GM19351 (cell line): Measurements from ENCODE around the gene DNAJC10.
"Not testable (repeated sequence)": the region's sequence is repeated elsewhere in the genome, so short reads cannot be mapped to it uniquely, and the experiment has no call there.

Experiments
- ATAC-seq: cut with Tn5 transposase; IDR thresholded peaks from one replicate; pipeline ENCODE4 v1.9.1; 2021; ENCODE audit warnings: mild to moderate bottlenecking, moderate library complexity; ENCODE audit not compliant: unreplicated experiment

Gene DNAJC10

DNA sequence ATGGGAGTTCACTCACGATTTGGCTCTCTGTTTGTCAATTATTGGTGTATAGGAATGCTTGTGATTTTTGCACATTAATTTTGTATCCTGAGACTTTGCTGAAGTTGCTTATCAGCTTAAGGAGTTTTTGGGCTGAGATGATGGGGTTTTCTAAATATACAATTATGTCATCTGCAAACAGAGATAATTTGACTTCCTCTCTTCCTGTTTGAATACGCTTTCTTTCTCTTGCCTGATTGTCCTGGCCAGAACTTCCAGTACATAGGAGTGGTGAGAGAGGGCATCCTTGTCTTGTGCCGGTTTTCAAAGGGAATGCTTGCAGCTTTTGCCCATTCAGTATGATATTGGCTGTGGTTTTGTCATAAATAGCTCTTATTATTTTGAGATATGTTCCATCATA, 66.6 kb downstream of the DNAJC10 start:
- ATAC-seq: not testable (repeated sequence)

DNA sequence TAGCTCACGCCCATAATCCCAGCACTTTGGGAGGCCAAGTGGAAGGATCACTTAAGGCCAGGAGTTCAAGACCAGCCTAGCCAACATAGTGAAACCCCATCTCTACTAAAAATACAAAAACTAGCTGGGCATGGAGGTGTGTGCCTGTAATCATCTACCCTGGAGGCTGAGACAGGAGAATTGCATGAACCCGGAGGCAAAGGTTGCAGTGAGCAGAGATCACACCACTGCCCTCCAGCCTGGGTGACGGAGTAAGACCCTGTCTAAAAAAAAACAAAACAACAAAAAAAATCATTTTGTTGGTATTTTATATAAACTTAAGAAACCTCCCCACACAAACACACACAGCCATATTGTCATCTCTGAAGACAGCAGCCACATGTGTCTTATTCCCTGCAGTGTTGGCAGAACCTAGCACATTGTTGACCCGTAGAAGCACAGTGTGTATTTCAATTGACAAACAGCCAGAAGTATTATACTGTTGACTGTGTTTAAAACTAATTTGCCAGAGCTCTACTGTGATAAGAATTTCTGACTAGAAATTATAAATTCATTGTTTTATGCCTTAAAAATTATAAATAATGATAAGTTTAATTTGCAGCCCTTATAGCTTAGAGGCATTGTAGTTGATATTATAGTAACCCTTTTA, 68.1 kb downstream of the DNAJC10 start:
- no peak for ATAC-seq

GRCh38 chr2:182784777-182785176, 68.7 kb downstream of the DNAJC10 start:
- peak; percentile 67 for ATAC-seq

DNA sequence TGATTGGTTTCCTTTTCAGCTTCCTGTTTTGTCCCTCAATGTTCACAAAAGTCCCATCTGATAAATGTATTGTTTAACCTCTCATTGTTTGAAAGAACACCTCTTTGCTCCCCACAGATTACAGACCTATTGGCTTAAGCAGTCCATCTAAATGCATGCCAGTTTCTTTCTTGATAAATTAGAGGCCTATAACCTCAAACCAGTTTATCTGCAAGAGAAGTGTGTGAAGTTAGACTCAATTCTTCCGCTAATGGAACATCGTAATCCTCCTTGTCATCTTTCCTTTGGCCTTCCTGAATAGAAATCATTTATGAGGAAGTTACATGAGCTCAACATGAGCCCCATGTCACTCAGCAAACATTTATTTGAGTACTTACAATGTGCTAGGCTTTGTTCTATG, 76.4 kb downstream of the DNAJC10 start:
- no peak for ATAC-seq

DNA sequence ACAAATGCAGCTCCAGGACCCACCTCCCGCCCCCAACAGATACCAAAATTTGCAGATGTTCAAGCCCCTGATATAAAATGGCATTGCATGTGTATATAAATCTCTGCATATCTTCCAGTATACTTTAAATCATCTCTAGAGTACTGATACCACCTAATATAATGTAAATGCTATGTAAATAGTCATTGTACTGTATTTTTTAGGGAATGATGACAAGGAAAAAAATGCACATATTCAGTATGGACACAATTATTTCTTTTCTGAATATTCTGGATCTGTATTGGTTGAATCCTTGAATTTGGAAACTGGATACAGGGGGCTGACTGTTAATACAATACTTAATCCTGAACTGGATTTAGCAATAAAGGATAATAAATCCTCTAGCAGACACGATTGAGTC, 82.7 kb downstream of the DNAJC10 start:
- no peak for ATAC-seq

DNA sequence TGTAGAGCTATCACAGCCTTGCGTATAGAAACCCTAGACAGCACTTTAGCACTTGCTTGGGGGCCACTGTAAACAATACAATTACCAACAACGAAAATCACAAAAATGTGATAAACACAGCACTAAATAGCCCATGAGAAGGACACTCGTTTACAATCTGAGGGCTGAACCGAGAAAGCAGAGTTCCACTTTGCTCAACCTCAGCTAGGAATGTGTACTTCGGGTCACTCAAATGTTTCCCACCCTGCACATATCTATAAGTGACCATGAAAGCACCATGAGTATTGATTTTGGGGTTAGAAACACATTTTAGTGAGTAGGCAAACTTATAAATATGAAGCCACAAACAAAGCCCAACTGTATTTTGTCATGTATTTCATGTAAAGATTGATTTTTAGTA, 88.1 kb downstream of the DNAJC10 start:
- no peak for ATAC-seq

DNA sequence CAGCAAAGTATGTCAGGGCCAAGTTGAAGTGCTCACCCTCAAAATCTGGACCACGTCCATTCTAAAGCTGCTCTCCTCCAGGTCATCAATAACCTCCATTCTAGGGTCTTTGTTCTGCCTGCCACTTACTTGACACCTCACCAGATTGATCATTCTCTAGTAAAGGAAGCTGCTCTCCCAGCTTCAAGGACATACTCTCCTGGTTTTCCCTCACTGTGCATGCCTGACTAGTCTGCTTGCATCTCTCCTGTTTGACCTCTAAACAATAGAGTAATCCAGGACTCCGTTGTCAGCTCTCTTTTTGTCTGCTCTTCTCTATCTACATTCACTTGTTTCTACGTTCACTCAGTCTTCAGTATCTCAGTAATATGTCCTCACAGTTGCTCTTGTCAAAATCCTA, 91.3 kb downstream of the DNAJC10 start:
- ATAC-seq: no peak

GRCh38 chr2:182810087-182810486, 94.0 kb downstream of the DNAJC10 start:
- ATAC-seq: no peak

GRCh38 chr2:182814380-182814779, 98.3 kb downstream of the DNAJC10 start:
- ATAC-seq: no peak

- no peak for ATAC-seq
Observed at GRCh38 chr2:182814804-182815203, 98.7 kb downstream of the DNAJC10 start.

- ATAC-seq: no peak
Observed at GRCh38 chr2:182816866-182817265, 100.8 kb downstream of the DNAJC10 start.

DNA sequence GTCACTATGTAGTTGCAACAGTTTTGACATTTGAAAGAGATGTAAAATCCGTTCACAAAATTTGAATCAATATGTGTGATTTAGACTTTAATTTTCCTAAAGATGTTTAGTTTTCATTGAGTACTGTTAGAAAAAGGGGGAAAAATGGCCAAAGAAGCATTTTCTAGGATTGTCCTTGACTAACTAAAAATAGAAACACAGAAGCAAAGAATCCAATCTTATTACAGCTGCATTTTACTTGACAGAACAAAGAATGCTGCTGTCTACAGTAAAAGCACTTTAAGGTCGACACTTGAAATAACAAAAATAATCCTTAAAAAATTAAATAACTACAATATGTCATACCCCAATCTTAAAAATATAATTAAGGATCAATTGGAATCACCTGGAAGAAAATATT, 101.5 kb downstream of the DNAJC10 start:
- no peak for ATAC-seq

GRCh38 chr2:182818501-182818900, 102.4 kb downstream of the DNAJC10 start:
- no peak for ATAC-seq

GRCh38 chr2:182818925-182819324, 102.9 kb downstream of the DNAJC10 start:
- no peak for ATAC-seq

DNA sequence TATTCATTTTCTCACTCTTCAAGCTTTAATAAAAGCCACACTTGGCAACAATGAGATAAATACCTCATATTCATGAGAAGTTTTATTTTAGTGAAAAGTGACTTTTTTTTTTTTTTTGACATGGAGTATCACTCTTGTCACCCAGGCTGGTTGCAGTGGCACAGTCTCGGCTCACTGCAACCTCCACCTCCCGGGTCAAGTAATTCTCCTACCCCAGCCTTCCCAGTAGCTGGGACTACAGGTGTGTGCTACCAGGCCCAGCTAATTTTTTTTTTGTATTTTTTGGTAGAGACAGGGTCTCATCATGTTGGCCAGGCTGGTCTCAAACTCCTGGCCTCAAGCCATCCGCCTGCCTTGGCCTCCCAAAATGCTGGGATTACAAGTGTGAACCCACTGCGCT, 103.4 kb downstream of the DNAJC10 start:
- no peak for ATAC-seq

DNA sequence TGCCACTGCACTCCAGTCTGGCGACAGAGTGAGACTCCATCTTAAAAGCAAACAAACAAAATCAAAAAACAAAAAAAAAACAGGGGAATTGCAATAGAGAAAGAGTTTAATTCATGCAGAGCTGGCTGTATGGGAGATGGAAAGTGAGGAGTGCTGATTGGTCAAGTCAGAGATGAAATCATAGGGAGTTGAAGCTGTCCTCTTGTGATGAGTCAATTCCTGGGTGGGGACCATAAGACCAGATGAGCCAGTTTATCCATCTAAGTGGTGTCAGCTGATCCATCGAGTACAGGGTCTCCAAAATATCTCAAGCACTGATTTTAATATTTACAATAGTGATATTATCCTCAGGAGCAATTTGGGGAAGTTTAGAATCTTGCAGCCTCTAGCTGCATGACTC, 105.1 kb downstream of the DNAJC10 start:
- ATAC-seq: no peak

DNA sequence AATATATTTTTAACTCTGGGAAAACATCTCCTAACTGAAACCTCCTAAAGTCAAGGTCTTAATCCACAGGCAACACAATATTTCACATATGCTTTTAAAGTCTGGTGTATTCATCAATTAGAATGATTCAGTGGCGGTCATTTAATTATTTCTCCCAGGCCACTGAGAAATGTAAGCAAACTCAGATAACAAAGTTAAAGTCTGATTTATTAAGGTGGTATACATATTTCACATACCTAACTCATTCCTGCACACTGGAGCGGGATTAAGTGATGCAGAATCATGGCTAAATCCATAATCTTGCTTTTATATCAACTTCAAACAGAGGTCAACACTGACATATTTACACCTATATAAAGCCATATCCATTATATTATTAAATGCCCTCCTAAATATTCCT, 106.7 kb downstream of the DNAJC10 start:
- no peak for ATAC-seq

DNA sequence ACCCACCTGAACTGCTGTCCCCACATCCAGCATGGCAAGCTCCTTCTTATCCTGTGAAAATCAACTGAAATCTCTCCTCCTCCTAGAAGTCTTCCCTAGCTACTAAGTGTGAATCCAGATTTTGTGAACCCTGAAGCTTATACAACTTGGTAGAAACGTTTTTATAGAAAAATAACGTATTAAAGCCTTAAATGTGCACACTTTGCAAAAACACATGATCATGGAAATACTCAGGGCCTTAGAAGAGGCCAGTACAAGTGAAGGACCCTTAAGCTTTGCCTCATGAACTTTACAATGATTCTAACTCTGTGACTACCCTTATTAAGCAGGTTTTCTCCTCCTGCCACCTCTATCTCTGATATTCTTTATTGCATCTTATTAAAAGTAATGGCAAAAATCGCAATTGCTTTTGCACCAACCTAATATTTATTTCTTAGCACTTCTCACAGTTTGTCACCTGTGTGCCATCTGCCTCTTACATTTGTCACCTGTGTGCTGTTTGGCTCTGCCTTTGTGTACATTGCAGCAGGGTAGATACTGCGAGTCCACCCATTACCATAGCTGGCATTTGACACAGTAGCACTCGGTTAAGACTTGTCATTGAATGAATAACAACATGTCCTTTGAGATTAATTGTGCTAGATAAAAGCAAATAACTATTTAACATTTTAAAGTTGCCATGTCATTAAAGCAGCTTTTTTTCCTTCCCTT, 108.2 kb downstream of the DNAJC10 start:
- no peak for ATAC-seq

- no peak for ATAC-seq
Observed at GRCh38 chr2:182824767-182825158, 108.7 kb downstream of the DNAJC10 start.

DNA sequence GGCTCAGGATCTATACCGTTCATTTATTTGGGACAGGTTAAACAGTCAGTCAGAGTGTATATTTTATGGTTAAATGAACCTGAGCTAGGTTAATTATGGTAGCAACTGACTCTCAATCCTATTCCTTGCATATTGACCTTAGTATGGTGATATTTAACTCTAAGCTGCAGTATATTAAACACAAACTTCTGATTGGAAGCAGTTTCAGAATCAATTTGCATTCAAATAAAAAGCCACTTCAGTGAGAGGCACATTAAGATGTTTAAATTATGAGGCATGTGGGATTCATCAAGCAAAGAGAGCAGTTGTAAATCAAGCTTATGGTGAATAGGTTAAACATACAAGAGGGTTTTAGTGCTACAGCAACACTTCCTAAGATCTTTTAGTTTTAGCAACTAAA, 110.0 kb downstream of the DNAJC10 start:
- no peak for ATAC-seq

GRCh38 chr2:182826496-182826895, 110.4 kb downstream of the DNAJC10 start:
- no peak for ATAC-seq

DNA sequence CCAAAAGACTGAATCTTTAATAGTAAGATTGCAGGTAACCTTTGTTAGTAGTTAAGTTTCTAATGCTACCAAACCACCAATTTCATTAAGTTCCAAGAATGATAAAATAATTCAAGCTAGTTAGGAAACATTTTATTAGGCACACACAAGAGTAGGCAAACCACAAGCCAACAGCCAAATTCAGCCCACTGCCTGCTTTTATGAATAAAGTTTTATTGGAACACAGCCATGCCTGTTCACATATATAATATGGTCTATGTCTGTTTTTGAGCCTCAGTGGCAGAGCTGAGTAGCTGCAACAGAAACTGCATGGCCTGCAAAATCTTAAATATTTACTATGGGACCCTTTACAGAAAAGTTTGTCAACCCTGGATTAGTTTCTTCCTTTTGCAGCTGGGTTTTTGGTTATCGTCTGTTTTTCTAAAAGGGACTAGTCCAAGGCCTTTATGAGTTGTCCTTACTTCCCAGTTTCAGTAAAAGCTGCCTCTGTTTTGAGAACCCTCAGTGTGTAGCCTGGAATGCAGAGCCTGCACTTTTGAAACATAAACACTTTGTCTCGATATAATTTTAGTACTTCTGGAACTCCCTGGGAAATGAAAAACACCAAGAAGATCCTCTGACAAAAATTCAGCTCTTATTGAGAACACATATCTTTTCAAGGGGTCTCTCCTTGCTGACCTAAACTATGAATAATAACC, 111.3 kb downstream of the DNAJC10 start:
- no peak for ATAC-seq
